ENCODE data around the gene TUFT1.

The TUFT1 gene

DNA sequence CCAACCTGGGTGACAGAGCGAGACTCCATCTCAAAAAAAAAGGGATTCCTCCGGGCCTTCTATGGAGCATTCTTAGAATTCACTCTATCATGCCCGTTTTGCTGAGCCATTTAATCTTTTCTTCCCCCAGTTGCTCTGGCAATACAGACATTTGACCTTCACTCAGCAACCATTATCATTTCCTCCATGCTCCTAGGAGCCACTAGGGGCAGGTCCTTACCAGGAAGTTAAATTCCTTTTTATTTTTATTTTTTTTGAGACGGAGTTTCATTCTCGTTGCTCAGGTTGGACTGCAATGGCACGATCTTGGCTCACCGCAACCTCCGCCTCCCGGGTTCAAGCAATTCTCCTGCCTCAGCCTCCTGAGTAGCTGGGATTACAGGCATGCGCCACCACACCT is 38.6 kb upstream of the TUFT1 start:
- Histone ChIP-seq H3K4me1 (ENCODE audit: control insufficient read depth, insufficient read depth, low read length) (no peaks in the 10 kb centered on the region), H3K9me3 (ENCODE audit: control insufficient read depth, insufficient read depth, low read depth, low read length) (no peaks in the 10 kb centered on the region), H3K4me3 (ENCODE audit: low read depth, low read length) (no peak overlapping the region), H3K36me3 (ENCODE audit: control insufficient read depth in 2 of 2, insufficient read depth in 1 of 2, low read length in 2 of 2) (no peaks in the 10 kb centered on the region), H3K27ac (ENCODE audit: extremely low read depth, low read depth, low read length) (no peak overlapping the region)
- ChIA-PET CTCF (no interaction called here), POLR2A (interaction anchor here (0.6 to 0.7 kb wide), 2 partner anchors 16 to 302 kb away, joined by 3 to 4 read pairs; no protein-coding TSS in a partner anchor)
- TF ChIP-seq, protein P1, sequence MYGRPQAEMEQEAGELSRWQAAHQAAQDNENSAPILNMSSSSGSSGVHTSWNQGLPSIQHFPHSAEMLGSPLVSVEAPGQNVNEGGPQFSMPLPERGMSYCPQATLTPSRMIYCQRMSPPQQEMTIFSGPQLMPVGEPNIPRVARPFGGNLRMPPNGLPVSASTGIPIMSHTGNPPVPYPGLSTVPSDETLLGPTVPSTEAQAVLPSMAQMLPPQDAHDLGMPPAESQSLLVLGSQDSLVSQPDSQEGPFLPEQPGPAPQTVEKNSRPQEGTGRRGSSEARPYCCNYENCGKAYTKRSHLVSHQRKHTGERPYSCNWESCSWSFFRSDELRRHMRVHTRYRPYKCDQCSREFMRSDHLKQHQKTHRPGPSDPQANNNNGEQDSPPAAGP (tag by site-specific recombination; IDR thresholded peaks at IDR 0.05), result no peak
- no peak for TF ChIP-seq HOXA7 (CRISPR knock-in tag; IDR thresholded peaks at IDR 0.05; ENCODE audit: borderline replicate concordance)
- TF ChIP-seq ZNF132 (tag by site-specific recombination; IDR thresholded peaks at IDR 0.05; ENCODE audit: borderline replicate concordance), result no peak
- no peak for TF ChIP-seq ZNF16 (tag by site-specific recombination; IDR thresholded peaks at IDR 0.05; ENCODE audit: low read depth)
- TF ChIP-seq BCL11A (tag by site-specific recombination; IDR thresholded peaks at IDR 0.05; ENCODE audit: low read depth), result no peak
- TF ChIP-seq, protein P2, sequence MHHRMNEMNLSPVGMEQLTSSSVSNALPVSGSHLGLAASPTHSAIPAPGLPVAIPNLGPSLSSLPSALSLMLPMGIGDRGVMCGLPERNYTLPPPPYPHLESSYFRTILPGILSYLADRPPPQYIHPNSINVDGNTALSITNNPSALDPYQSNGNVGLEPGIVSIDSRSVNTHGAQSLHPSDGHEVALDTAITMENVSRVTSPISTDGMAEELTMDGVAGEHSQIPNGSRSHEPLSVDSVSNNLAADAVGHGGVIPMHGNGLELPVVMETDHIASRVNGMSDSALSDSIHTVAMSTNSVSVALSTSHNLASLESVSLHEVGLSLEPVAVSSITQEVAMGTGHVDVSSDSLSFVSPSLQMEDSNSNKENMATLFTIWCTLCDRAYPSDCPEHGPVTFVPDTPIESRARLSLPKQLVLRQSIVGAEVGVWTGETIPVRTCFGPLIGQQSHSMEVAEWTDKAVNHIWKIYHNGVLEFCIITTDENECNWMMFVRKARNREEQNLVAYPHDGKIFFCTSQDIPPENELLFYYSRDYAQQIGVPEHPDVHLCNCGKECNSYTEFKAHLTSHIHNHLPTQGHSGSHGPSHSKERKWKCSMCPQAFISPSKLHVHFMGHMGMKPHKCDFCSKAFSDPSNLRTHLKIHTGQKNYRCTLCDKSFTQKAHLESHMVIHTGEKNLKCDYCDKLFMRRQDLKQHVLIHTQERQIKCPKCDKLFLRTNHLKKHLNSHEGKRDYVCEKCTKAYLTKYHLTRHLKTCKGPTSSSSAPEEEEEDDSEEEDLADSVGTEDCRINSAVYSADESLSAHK (tag by site-specific recombination; IDR thresholded peaks at IDR 0.05), result no peak
- TF ChIP-seq ZNF660 (tag by site-specific recombination; IDR thresholded peaks at IDR 0.05), result no peak
- TF ChIP-seq ZNF707 (tag by site-specific recombination; IDR thresholded peaks at IDR 0.05), result no peak
- TF ChIP-seq ZNF37A (tag by site-specific recombination; IDR thresholded peaks at IDR 0.05), result no peak
- TF ChIP-seq, protein P3, sequence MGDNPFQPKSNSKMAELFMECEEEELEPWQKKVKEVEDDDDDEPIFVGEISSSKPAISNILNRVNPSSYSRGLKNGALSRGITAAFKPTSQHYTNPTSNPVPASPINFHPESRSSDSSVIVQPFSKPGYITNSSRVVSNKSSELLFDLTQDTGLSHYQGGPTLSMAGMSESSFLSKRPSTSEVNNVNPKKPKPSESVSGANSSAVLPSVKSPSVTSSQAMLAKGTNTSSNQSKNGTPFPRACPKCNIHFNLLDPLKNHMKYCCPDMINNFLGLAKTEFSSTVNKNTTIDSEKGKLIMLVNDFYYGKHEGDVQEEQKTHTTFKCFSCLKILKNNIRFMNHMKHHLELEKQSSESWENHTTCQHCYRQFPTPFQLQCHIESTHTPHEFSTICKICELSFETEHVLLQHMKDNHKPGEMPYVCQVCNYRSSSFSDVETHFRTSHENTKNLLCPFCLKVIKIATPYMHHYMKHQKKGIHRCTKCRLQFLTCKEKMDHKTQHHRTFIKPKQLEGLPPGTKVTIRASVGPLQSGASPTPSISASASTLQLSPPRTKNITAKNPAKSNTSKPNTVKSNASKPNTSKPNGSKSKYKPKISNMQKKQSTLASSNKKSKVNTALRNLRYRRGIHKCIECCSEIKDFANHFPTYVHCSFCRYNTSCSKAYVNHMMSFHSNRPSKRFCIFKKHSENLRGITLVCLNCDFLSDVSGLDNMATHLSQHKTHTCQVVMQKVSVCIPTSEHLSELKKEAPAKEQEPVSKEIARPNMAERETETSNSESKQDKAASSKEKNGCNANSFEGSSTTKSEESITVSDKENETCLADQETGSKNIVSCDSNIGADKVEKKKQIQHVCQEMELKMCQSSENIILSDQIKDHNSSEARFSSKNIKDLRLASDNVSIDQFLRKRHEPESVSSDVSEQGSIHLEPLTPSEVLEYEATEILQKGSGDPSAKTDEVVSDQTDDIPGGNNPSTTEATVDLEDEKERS (tag by site-specific recombination; IDR thresholded peaks at IDR 0.05), result no peak
- TF ChIP-seq ZNF404 (tag by site-specific recombination; IDR thresholded peaks at IDR 0.05), result no peak
- TF ChIP-seq GLI4 (tag by site-specific recombination; IDR thresholded peaks at IDR 0.05), result no peak
- no peak for TF ChIP-seq KLF16 (tag by site-specific recombination; IDR thresholded peaks at IDR 0.05)

DNA sequence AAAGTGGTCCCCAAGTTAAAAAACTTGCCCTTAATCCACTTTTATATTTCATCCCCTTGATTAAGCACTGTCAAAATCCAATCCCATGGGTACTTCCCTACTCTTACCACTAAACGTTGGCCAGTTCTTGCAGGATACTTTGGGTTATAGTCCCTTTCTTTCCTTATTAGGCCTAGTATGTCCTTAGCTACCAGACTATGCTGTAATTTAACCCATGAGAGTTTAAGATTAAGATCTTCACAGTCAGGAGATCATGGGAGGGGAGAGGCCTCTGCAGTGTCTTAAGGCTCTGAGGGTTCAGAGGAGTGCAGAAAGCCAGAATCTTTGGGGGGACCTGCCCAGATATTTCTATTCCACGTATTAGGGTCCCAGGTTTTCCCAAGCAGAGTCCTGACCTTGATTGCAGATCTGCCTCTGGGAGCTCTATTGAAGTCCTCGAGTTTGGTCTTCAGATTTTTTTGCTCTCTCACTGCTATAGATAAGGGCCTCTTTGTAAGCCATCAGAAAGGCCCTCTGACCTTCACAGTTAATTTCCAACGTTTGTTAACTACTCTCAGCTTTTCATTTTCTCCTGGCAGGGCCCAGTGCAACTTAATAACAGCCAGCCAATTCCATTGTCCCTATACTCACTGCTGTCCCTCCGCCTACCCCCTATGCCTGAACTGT is 37.9 kb upstream of the TUFT1 start:
- Histone ChIP-seq H3K9me3 (ENCODE audit: control insufficient read depth, insufficient read depth, low read depth, low read length) (no peaks in the 10 kb centered on the region), H3K27ac (ENCODE audit: extremely low read depth, low read depth, low read length) (no peak overlapping the region), H3K4me1 (ENCODE audit: control insufficient read depth, insufficient read depth, low read length) (no peaks in the 10 kb centered on the region), H3K36me3 (ENCODE audit: control insufficient read depth in 2 of 2, insufficient read depth in 1 of 2, low read length in 2 of 2) (no peaks in the 10 kb centered on the region), H3K4me3 (ENCODE audit: low read depth, low read length) (no peak overlapping the region)
- ChIA-PET POLR2A (interaction anchor here (0.6 to 1.0 kb wide), 3 partner anchors 9 to 303 kb away, joined by 3 to 5 read pairs (median 4); partner anchors contain the start of gene CGN), CTCF (interaction anchor here (0.5 to 0.6 kb wide), 2 partner anchors 8 to 31 kb away, joined by 3 read pairs; no protein-coding TSS in a partner anchor)
- TF ChIP-seq TRIM28 (IDR thresholded peaks at IDR 0.05; ENCODE audit: borderline replicate concordance, low read length) (0 out of 2 replicates have a peak, but pooled peaks have one; percentile 21), ZNF510 (tag by site-specific recombination; IDR thresholded peaks at IDR 0.05; ENCODE audit: insufficient replicate concordance) (no peak), ZFP69B (tag by site-specific recombination; IDR thresholded peaks at IDR 0.05) (no peak), ZXDB (tag by site-specific recombination; IDR thresholded peaks at IDR 0.05) (no peak), SP3 (tag by site-specific recombination; IDR thresholded peaks at IDR 0.05) (no peak), SETDB1 (IDR thresholded peaks at IDR 0.05; ENCODE audit: insufficient read length, low read length) (no peak), ZFHX2 (tag by site-specific recombination; conservative IDR thresholded peaks at IDR 0.05) (no peak)
